Peyer's patch (tissue), 4 donors: Measurements from ENCODE around the gene TLE6. TPM values are rescaled to one million over a fixed set of nuclear protein-coding genes. Genes with fewer than 3 reads are reported as not detected.
A peak's percentile ranks its signal among the peaks of the same experiment; 100 is the strongest.

Experiments
- DNase-seq, 3 donors: peaks; one replicate each; pipeline ENCODE4 v3.0.0-alpha.2; 2017 to 2019
- H3K27ac ChIP-seq, 4 donors: fragments of 200-600 bp; sonication (generic); one replicate each; pipeline ENCODE4 v1.5.1; 2016 to 2019
- H3K27me3 ChIP-seq, 2 donors: fragments of 200-600 bp; sonication (generic); one replicate each; pipeline ENCODE4 v1.5.1; 2019
- H3K36me3 ChIP-seq, 3 donors: fragments of 200-600 bp; sonication (generic); one replicate each; pipeline ENCODE4 v1.5.1; 2016 to 2019
- H3K4me1 ChIP-seq, 4 donors: fragments of 200-600 bp; sonication (generic); one replicate each; pipeline ENCODE4 v1.5.1; 2016 to 2019
- H3K4me3 ChIP-seq, 4 donors: fragments of 200-600 bp; sonication (generic); 1 replicate in 3 of 4; 2 replicates in 1 of 4; pipeline ENCODE4 v1.5.1; 2016 to 2019; ENCODE audit warnings: mild to moderate bottlenecking in 1 of 4
- H3K9me3 ChIP-seq, 4 donors: fragments of 200-600 bp; sonication (generic); one replicate each; pipeline ENCODE4 v1.5.1; 2016 to 2019; ENCODE audit warnings: mild to moderate bottlenecking in 1 of 4
- CTCF ChIP-seq, 6 experiments: fragments of 450-650 bp in 4 of 6; fragments of 200-600 bp in 2 of 6; sonication (generic) in 1 of 6; IDR thresholded peaks; one replicate each; pipeline ENCODE4 v1.5.1; 2017 to 2019; ENCODE audit warnings: antibody characterized with exemption in 6 of 6, mild to moderate bottlenecking in 3 of 6, moderate library complexity in 1 of 6
- POLR2A ChIP-seq, 2 donors: fragments of 450-650 bp; IDR thresholded peaks; one replicate each; pipeline ENCODE4 v1.5.1; 2017; ENCODE audit warnings: antibody characterized with exemption in 2 of 2, mild to moderate bottlenecking in 2 of 2, moderate library complexity in 2 of 2
- total RNA-seq, 4 donors: library from RNA; depleted of rRNA; stranded (reverse); fragments of >200 nt; gene quantifications; one replicate each; pipeline ENCODE4 v1.1.0, GENCODE V29; 2016

The TLE6 gene
- total RNA-seq, 4 donors from 2014 or later: 1.9 to 2.5 TPM; not detected in 2

DNA sequence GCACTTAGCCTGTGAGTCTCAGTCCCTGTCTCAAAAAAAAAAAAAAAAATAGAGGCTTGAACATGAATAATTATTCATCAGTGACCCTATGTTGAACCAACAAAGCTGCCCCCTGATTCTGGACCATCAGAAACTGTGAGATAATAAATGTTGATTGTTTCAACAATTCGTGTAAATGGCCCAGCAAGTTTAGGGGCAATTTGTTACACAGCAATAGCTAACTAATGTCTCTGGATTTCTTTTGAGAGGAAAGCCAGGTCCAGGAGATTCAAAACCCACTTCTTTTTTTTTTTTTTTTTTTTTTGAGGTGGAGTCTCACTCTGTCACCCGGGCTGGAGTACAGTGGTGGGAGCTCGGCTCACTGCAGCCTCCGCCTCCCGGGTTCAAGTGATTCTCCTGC is 12.5 kb upstream of the TLE6 start:
- no peak for DNase-seq
- peaks cover 0 to 17% (median 2%) of the 10 kb centered on the region in 4 donors for H3K4me1 ChIP-seq
- H3K9me3 ChIP-seq: no peaks in the 10 kb centered on the region
- H3K36me3 ChIP-seq: no peaks in the 10 kb centered on the region
- no peak overlapping the region for H3K27ac ChIP-seq
- H3K27me3 ChIP-seq: no peaks in the 10 kb centered on the region
- TF ChIP-seq POLR2A (IDR thresholded peaks at IDR 0.05): no peak
- no peak for TF ChIP-seq CTCF (IDR thresholded peaks at IDR 0.05)
- H3K4me3 ChIP-seq: no peak overlapping the region

GRCh38 chr19:2967972-2968371 is 9.4 kb upstream of the TLE6 start:
- Histone ChIP-seq H3K27ac (no peak overlapping the region), H3K27me3 (no peaks in the 10 kb centered on the region), H3K9me3 (no peaks in the 10 kb centered on the region), H3K36me3 (no peaks in the 10 kb centered on the region), H3K4me1 (peaks cover 0 to 9% (median 2%) of the 10 kb centered on the region in 4 donors), H3K4me3 (no peak overlapping the region)
- DNase-seq: no peak
- TF ChIP-seq POLR2A (IDR thresholded peaks at IDR 0.05): no peak
- no peak for TF ChIP-seq CTCF (IDR thresholded peaks at IDR 0.05)

DNA sequence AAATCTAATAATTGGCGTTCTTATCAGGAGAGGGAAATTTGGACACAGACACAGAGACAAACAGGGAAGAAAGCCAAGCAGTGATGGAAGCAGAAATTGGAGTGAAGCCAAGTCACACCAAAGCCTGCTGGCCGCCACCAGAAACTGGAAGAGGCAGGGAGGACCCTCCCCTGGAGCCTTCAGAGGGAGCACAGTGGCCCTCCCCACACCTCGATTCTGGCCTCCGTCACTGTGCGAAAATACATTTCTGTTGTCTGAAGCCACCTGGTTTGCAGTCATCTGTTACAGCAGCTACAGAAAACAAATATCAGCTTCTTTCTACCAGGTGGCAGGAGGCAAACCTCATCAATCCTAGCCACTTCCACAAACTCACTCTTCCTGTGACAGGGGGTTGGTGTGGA is 8.3 kb upstream of the TLE6 start:
- no peaks in the 10 kb centered on the region for H3K9me3 ChIP-seq
- no peak for TF ChIP-seq POLR2A (IDR thresholded peaks at IDR 0.05)
- TF ChIP-seq CTCF (IDR thresholded peaks at IDR 0.05): no peak
- H3K4me3 ChIP-seq: no peak overlapping the region
- H3K4me1 ChIP-seq: peaks cover 0 to 13% (median 2%) of the 10 kb centered on the region in 4 donors
- peak overlapping the region; percentile 17 to 78 (median 62) for H3K27ac ChIP-seq
- no peaks in the 10 kb centered on the region for H3K27me3 ChIP-seq
- DNase-seq: no peak
- H3K36me3 ChIP-seq: no peaks in the 10 kb centered on the region

GRCh38 chr19:2970201-2970835 is 7.0 kb upstream of the TLE6 start:
- no peaks in the 10 kb centered on the region for H3K27me3 ChIP-seq
- H3K27ac ChIP-seq: peak overlapping the region in 2 of 4 donors; percentile 6 to 78
- H3K4me3 ChIP-seq: no peak overlapping the region
- H3K4me1 ChIP-seq: peaks cover 0 to 25% (median 2%) of the 10 kb centered on the region in 4 donors
- TF ChIP-seq CTCF (IDR thresholded peaks at IDR 0.05): no peak
- no peak for TF ChIP-seq POLR2A (IDR thresholded peaks at IDR 0.05)
- H3K36me3 ChIP-seq: no peaks in the 10 kb centered on the region
- no peaks in the 10 kb centered on the region for H3K9me3 ChIP-seq
- no peak for DNase-seq

- peaks cover 0 to 51% (median 14%) of the 10 kb centered on the region in 4 donors for H3K4me1 ChIP-seq
Measured at GRCh38 chr19:2973229-2973628, 4.1 kb upstream of the TLE6 start.

More at GRCh38 chr19:2973229-2973628, 4.1 kb upstream of the TLE6 start:
- DNase-seq: no peak
- Histone ChIP-seq H3K27ac (peak overlapping the region in 3 of 4 donors; percentile 17 to 78 (median 47)), H3K27me3 (no peaks in the 10 kb centered on the region), H3K4me3 (no peak overlapping the region), H3K9me3 (no peaks in the 10 kb centered on the region), H3K36me3 (no peaks in the 10 kb centered on the region)
- no peak for TF ChIP-seq POLR2A (IDR thresholded peaks at IDR 0.05)
- no peak for TF ChIP-seq CTCF (IDR thresholded peaks at IDR 0.05)
